Hepatocyte (in vitro differentiated cells): ENCODE data around the gene PRR30. TPM values are rescaled to one million over a fixed set of nuclear protein-coding genes. Genes with fewer than 3 reads are reported as not detected.

ENCODE experiments used
- DNase-seq: peaks from one replicate; pipeline ENCODE4 v3.0.0-alpha.2; 2016; ENCODE audit warnings: low spot score
- H2AFZ ChIP-seq: fragments of 200-600 bp; sonication (generic); 2 replicates; pipeline ENCODE4 v1.6.0; 2016; ENCODE audit warnings: antibody characterized with exemption, mild to moderate bottlenecking
- H3K27ac ChIP-seq: fragments of 200-600 bp; sonication (generic); 2 replicates; pipeline ENCODE4 v1.5.1; 2016; ENCODE audit warnings: mild to moderate bottlenecking
- H3K27me3 ChIP-seq: fragments of 200-600 bp; sonication (generic); 2 replicates; pipeline ENCODE4 v1.6.1; 2016
- H3K36me3 ChIP-seq: fragments of 200-600 bp; sonication (generic); replicated peaks from 2 replicates; pipeline ENCODE4 v1.5.1; 2016; ENCODE audit warnings: low read depth; ENCODE audit not compliant: insufficient read depth
- H3K4me1 ChIP-seq: fragments of 200-600 bp; sonication (generic); 2 replicates; pipeline ENCODE4 v1.5.1; 2016; ENCODE audit warnings: mild to moderate bottlenecking, moderate library complexity; ENCODE audit not compliant: insufficient read depth
- H3K4me2 ChIP-seq: fragments of 200-600 bp; sonication (generic); 2 replicates; pipeline ENCODE4 v1.6.0; 2016
- H3K4me3 ChIP-seq: fragments of 200-600 bp; sonication (generic); 2 replicates; pipeline ENCODE4 v1.5.1; 2016; ENCODE audit warnings: mild to moderate bottlenecking
- H3K79me2 ChIP-seq: fragments of 200-600 bp; sonication (generic); 2 replicates; pipeline ENCODE4 v1.6.0; 2017; ENCODE audit warnings: mild to moderate bottlenecking
- H3K9me2 ChIP-seq: fragments of 200-600 bp; sonication (generic); replicated peaks from 2 replicates; pipeline ENCODE4 v1.6.0; 2017; ENCODE audit warnings: mild to moderate bottlenecking; ENCODE audit not compliant: insufficient read depth
- H3K9me3 ChIP-seq: fragments of 200-600 bp; sonication (generic); 2 replicates; pipeline ENCODE4 v1.5.1; 2016; ENCODE audit warnings: low read depth, mild to moderate bottlenecking
- H4K20me1 ChIP-seq: fragments of 200-600 bp; sonication (generic); 2 replicates; pipeline ENCODE4 v1.6.0; 2016; ENCODE audit warnings: mild to moderate bottlenecking; ENCODE audit not compliant: insufficient read depth, poor library complexity, severe bottlenecking
- CTCF ChIP-seq: fragments of 200-600 bp; sonication (generic); IDR thresholded peaks from 2 replicates; pipeline ENCODE4 v1.5.1; 2016; ENCODE audit warnings: antibody characterized with exemption, mild to moderate bottlenecking; ENCODE audit not compliant: poor library complexity
- EZH2 ChIP-seq: fragments of 200-600 bp; sonication (generic); IDR thresholded peaks from 2 replicates; pipeline ENCODE4 v1.6.1; 2016; ENCODE audit warnings: antibody characterized with exemption, mild to moderate bottlenecking, borderline replicate concordance
- EZH2phosphoT487 ChIP-seq: fragments of 200-600 bp; sonication (generic); IDR thresholded peaks from one replicate; pipeline ENCODE4 v1.6.1; 2018; ENCODE audit warnings: antibody characterized with exemption, mild to moderate bottlenecking, low read depth, moderate library complexity; ENCODE audit not compliant: unreplicated experiment, severe bottlenecking
- WGBS: methylation state at CpG from one replicate; pipeline ENCODE4 v1.1.6; 2016; ENCODE audit warnings: low lambda C conversion rate; ENCODE audit errors: missing lambda C conversion rate; 5-methylcytosine and 5-hydroxymethylcytosine counted together
- polyA plus RNA-seq: library from polyadenylated mRNA; unstranded; fragments of >200 nt; fragmentation: Nextera tagmentation; extraction: Ambion mirVana; gene quantifications from 2 replicates; pipeline ENCODE4 v1.2.1, GENCODE V29; 2016
- total RNA-seq: library from RNA; depleted of rRNA; stranded (reverse); fragments of >200 nt; gene quantifications from 2 replicates; pipeline ENCODE4 v1.2.3, GENCODE V29; 2014

Gene PRR30
- total and polyA plus RNA-seq, 2 experiments from 2014 or later, result not detected

GRCh38 chr2:27134781-27135477 lies 4.3 kb downstream of the PRR30 start:
- no peaks in the 10 kb centered on the region for H3K9me2 ChIP-seq
- H3K27me3 ChIP-seq, result no peaks in the 10 kb centered on the region
- peaks cover 19% of the 10 kb centered on the region for H3K79me2 ChIP-seq
- peaks cover 9% of the 10 kb centered on the region for H4K20me1 ChIP-seq
- no peak for TF ChIP-seq EZH2phosphoT487
- TF ChIP-seq CTCF, result no peak
- no peak for TF ChIP-seq EZH2
- no peaks in the 10 kb centered on the region for H3K36me3 ChIP-seq
- H3K4me1 ChIP-seq, result peaks cover 10% of the 10 kb centered on the region
- 57% methylated on average over 32 of the region's 33 CpGs for WGBS
- DNase-seq, result no peak
- peak overlapping the region; percentile 54 for H3K4me2 ChIP-seq
- H3K4me3 ChIP-seq, result no peak overlapping the region
- H3K27ac ChIP-seq, result peak overlapping the region; percentile 31
- H2AFZ ChIP-seq, result peak overlapping the region; percentile 70
- no peaks in the 10 kb centered on the region for H3K9me3 ChIP-seq

- Histone ChIP-seq H3K9me2 (no peaks in the 10 kb centered on the region), H3K9me3 (no peaks in the 10 kb centered on the region), H3K27me3 (no peaks in the 10 kb centered on the region), H3K4me1 (peaks cover 10% of the 10 kb centered on the region), H3K27ac (peak within 1 kb of the TSS; percentile 74), H2AFZ (peak within 1 kb of the TSS; percentile 86), H3K4me2 (peak within 1 kb of the TSS; percentile 87), H3K79me2 (peaks cover 19% of the 10 kb centered on the region), H3K4me3 (peak within 1 kb of the TSS; percentile 91), H3K36me3 (no peaks in the 10 kb centered on the region), H4K20me1 (peaks cover 9% of the 10 kb centered on the region)
- TF ChIP-seq CTCF (peak; percentile 37), EZH2phosphoT487 (no peak), EZH2 (no peak)
- peak; percentile 99 for DNase-seq
- 1% methylated on average over 77 of the region's 86 CpGs for WGBS
Measured at GRCh38 chr2:27133905-27134780, 5.1 kb downstream of the PRR30 start, which contains the start of gene PREB. TSS of gene PREB (minus strand) at chr2:27134636. CDS start at chr2:27134421, 215 bp downstream.

- Histone ChIP-seq H3K36me3 (no peaks in the 10 kb centered on the region), H4K20me1 (peaks cover 9% of the 10 kb centered on the region), H3K27me3 (no peaks in the 10 kb centered on the region), H3K9me3 (no peaks in the 10 kb centered on the region), H3K4me1 (peaks cover 10% of the 10 kb centered on the region), H3K4me3 (peak overlapping the region; percentile 91), H3K27ac (no peak overlapping the region), H3K9me2 (no peaks in the 10 kb centered on the region), H2AFZ (peak overlapping the region; percentile 86), H3K4me2 (peak overlapping the region; percentile 87), H3K79me2 (peaks cover 19% of the 10 kb centered on the region)
- WGBS, result 52% methylated on average over 14 of the region's 14 CpGs
- TF ChIP-seq CTCF (no peak), EZH2 (no peak), EZH2phosphoT487 (no peak)
- DNase-seq, result no peak
Measured at GRCh38 chr2:27133195-27133875, 5.9 kb downstream of the PRR30 start.
